PC-9 (cell line): Measurements from ENCODE around the gene SLC10A6.

Experiments
- CTCF ChIP-seq: fragments of 200-600 bp; sonication (generic); conservative IDR thresholded peaks from 2 replicates; pipeline ENCODE4 v1.6.1; 2017; ENCODE audit warnings: mixed run types, antibody characterized with exemption, mild to moderate bottlenecking, moderate library complexity
- EZH2 ChIP-seq: fragments of 200-600 bp; sonication (generic); IDR thresholded peaks from 2 replicates; pipeline ENCODE4 v1.8.0; 2017; ENCODE audit warnings: antibody characterized with exemption, low read depth

GRCh38 chr4:86825511-86825910 lies 23.7 kb downstream of the SLC10A6 start:
- TF ChIP-seq EZH2: no peak
- TF ChIP-seq CTCF: no peak
